HG02885 (cell line): Measurements from ENCODE around the gene PRLHR.

Experiments
- ATAC-seq: cut with Tn5 transposase; IDR thresholded peaks from one replicate; pipeline ENCODE4 v1.9.1; 2021; ENCODE audit warnings: mild to moderate bottlenecking; ENCODE audit not compliant: unreplicated experiment, poor library complexity

The PRLHR gene

DNA sequence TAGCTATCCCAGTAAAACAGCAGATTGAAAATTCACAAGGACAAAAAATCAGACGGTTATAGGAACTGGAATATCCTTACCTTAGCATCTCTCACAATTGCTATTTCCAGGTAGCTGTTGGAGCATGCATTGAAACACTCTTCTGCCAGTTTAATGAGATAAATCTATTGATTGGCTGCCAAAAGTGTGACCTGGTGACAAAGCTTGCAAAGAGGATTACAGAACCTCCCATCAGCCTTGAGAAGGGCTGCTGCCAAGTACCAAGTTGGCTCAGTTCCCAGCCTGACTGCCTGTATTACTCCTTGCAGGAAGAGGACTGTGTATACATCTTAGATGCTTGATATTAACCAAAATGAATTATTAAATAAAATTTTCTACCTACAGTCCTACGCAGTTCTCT, 5.1 kb downstream of the PRLHR start:
- ATAC-seq: no peak

DNA sequence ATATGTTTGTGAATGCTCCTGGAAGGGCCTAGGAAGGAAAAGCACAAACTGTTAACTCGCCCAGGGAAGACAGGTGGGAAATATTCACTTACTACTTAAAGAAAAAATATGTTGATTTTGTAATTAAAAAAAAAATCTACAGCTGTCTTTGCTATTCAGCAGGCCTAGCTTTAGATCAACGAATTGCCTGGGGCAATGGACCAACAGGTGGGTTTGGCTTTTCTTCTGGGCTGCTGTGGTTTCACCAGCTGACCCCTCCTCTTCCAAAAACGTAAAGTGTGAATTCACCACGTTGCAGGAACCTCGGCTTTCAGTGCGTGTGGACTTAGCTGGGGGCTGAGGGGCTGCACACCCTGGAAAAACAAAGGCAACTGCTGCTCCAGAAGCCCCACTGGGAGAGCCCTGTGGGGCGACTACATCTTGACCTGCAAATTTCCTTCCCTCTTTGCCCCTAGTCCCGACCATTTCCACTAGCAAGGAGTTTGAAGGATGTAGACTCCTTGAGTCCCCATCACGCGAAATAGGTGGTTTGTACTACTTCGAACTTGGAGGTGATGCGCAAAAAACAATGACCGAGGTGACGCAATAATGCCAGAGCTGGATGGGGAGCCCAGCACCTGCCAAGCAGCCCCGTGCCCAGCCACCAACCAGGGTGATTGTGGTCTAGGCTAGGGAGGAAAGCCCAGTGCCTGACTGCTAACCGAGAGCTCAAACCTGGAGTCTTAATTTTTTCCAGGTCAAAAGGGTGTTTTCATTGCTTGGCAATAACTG, 7.4 kb downstream of the PRLHR start:
- no peak for ATAC-seq

DNA sequence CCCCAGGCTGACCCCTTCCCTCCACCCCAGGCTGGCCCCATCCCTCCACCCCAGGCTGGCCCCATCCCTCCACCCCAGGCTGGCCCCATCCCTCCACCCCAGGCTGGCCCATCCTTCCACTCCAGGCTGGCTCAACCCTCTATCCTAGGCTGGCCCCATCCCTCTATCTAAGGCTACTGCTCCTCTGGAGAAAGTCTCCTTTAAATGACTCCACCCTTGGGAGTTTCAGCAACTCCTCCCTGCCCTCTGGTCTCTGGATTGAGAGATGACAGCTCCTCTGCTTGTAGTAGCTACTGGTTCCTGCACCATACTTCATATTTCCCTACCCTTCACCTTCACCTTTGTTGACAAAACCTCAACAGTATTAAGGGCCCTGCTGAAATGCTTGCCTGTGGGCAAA, 8.5 kb downstream of the PRLHR start:
- ATAC-seq: no peak

DNA sequence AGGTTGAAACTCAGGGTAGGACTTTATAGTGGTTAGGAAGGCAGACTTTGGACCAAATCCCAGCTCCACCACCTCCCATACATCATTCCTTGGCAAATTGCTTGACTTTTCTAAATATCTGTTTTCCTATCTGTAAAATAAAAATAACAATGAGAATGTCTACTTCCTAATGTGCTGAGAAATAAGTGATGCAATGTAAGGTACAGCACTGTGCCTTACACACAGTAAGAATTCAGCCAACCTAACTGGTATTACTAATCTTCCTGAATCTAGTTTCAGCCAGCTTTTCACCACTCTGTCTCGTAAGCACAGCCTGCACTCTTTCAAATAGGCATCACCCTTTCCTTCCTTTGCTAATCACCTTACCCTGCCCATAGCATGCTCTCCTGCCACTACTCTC, 9.7 kb downstream of the PRLHR start:
- ATAC-seq: no peak

DNA sequence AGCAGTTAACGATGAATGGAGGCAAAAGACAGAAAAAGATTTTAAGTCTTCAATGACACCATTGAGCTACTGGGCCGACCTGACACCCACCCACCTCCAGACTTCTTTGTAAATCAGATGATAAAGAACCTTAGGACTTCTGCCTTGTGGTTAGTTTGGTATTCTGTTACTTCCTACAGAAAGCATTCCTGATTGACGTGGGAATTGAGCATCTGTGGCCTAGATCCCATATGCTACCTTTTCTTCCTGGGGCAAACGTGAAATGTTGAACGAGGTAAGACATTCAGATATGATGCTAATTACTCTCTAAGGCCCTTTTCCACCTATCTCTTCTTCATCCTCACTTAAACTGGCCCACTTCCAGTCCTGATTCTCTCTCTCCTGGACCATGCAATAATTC, 10.2 kb downstream of the PRLHR start:
- no peak for ATAC-seq

DNA sequence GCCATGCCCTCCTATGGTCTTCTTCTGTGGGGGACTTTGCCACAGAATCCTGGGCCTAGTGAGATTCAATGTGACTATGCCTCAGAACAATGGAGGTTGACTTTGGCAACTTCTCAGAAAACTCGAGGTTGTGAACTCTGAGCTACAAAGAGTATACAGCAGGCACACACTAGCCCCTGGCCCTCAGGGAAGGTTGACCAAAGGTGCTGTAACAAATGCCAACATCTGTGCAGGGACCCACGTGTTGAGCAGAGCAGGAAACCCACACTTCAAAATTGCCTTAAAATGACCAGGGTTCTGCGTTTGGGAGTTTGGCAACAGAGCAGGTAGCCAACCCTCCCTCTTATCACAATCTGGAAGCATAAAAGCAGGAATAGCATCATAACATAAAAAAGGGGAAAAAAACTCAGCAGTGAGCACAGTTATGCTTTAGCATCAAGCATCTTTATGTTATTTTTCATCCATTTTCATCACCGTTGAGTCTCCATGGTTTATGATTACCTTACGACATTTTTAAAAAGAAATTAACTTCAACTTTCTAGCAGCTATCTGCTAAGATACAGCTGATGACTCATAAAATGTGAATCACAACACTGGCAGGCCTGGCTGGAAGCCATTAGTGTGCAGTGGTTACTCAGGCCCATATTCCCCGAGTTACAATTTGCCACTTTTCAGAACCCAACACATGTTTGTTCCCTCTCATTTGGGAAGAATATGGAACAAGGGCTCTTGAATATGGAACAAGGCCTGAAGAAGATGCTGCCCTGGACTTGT, 11.1 kb downstream of the PRLHR start:
- ATAC-seq: no peak

DNA sequence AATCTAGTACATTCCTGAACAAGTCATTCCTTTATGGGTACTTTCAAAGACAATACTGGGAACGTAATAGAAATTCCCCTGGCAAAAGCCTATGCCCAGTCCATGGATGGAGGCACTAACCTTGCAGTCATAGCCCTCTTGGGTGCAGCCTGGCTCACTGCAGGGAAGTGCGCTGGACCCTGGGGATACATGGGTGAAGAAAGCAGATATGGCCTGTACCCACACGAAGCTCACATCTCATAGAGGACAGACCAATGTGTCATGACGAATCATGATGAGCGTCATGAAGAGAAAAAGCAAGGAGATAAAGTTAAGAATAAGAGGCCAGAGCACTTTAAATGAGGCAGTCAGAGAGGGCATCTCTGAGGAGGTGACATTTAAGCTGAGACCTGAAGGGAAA, 11.8 kb downstream of the PRLHR start:
- ATAC-seq: no peak

DNA sequence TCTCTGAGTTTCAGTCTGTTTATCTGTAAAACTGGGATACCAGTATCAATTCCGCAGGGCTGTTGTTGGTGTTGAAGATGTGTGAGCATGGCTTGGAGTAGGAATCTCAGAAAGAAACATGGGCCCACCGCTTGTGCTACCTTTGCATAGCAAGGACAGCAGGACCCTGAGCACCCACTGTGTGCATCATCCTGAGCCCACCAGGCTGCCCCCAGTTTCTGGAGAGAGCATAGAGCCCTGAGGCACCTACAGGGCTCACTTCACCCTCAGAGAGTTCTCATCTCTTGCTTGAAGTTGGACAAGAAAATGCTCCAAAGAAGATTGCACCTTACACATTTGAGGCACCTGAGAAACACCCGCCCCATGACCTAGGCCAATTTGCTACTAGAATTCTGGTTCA, 12.9 kb downstream of the PRLHR start:
- ATAC-seq: no peak

DNA sequence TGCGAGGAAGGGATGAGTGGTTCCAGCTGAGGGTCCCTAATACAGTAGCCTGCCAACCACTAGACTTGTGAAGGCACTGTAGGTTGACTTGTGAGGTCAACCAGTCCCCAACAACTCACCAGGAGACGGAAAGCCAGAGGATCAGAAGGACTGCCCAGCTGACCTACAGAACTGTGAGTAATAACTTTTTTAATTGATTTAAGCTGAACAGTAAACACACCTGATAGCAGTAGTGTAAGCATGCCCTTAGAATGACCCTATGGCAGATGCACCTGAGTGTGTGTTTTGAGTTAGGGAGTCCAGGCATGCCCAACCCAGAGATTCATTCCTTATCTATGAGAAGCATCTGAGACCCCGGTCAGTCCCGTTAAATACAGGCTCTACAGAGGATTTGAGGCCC, 14.1 kb downstream of the PRLHR start:
- ATAC-seq: no peak

DNA sequence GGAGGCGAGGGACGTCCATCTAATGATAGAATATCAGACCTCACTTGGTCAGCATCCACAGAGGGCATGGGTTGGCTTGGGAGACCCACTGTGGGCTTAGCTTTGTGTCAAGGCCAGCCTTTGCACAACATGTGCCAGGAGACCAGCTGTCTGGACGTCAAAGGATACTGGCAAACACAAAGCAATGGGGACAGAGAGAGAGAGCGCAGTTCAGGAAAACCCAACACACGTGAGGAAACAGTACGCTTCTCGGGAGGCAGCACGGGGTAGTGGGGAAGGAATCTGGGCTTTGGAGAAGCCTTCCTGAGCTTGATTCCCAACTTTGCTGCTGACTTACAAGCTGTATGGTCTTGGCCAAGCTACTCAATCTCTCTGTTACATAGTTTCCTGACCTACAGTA, 14.7 kb downstream of the PRLHR start:
- ATAC-seq: no peak

DNA sequence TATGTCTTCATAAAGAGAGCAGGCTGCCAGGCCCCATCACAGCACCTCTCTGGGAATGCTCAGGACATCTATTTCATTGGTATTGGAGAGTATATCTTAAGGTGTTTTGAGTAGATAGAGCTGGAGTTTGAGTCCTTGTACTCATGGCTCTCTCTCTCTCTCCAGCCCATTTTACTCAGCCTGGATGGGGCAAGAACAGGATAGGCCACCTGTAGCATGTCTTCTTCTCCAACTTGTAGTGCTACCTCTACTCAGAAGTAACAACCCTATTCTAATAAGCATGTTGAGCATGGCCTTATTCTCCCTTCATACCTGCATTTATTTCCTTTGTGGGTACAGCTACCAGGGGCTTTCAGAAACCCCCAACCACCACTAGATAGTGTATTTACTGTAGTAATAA, 21.9 kb downstream of the PRLHR start:
- no peak for ATAC-seq

DNA sequence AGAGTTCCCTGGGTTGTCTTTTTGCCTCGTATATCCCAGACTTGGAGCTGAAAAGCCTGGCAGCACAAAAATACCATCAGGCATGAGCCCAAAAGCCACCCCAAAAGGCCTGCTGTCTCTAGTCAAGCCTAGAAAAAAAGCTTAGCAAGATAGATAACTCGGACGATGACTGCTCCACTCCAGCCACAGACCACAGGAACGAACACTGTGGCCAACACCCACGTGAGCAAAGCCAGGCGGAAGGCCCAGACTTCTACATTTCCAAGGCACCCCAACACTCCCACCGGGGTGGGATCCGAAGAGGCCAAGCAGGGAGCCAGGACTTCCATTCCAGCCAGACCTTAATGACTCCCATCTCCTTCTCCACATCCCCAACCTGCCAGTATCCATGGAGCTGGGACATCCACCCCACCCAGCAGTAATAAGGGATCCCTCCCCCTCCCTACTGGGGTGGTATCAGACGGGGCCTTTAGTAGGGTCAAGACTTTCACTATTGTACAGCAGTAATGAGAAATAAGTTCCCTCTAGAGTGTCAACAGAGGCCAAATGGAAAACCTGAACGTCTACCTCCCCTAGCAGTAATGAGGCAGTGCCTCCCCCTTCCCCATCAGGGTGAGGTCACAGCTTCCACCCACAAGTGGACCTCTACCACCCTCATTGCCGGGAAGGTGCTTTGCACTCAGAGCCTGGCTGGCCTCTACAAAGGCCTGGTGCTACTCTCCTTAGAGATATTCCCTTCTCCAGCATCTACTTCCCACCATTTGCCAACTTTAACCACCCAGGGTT, 23.0 kb downstream of the PRLHR start:
- no peak for ATAC-seq

DNA sequence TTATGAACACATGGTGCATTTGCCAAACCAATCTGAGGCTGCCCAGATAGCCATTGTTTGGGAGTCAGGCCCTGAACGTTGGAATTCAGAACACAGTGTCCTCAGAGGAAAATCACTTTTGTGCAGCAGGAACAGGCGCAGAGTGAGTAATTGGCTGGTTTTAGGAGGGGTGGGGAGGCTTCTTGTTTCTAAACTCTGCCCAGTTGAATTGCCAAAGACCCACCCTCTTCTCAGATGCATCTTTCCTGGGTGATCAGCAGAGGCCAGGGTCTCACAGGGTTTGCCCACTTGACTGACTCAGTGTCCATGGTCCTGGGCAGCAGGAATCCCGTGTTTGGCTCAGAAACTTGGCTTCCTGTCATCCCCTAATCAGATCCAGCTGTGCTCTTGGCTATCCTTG, 24.3 kb downstream of the PRLHR start:
- no peak for ATAC-seq

DNA sequence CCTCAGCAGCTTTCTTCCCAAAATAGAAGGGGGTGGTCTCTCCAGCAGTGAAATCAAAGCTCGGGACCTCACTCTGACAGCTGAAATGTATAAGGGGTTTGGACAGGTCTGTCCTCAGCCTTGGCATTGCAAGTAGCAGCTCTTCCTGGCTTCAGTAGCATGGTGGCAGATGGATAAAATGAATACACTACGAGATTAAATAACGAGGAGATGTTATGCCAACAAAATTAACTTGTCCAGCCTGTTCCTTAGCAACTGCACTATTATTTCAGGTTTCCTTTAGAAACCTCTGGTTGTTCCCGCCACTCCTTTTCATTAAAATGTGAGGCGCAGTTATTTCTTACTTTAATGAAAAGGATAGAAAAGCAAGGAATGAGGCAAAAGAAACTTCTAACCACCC, 24.9 kb downstream of the PRLHR start:
- ATAC-seq: no peak

DNA sequence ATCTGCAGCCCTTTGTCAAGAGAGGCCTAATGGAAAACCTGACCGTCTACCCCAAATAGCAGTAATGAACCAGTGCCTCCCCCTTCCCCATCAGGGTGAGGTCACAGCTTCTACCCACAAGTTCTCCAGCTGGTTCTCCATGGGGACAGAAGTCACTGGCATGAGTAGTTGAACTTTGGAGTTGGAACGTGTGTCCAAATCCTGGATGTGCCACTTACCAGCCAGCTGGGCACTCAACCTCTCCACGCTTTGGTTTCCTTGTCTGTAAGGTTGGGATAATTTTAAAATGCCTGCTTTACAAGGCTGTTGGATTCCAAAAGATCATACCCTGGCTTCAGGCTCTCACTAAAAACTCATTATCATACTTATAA, 25.6 kb downstream of the PRLHR start:
- no peak for ATAC-seq

DNA sequence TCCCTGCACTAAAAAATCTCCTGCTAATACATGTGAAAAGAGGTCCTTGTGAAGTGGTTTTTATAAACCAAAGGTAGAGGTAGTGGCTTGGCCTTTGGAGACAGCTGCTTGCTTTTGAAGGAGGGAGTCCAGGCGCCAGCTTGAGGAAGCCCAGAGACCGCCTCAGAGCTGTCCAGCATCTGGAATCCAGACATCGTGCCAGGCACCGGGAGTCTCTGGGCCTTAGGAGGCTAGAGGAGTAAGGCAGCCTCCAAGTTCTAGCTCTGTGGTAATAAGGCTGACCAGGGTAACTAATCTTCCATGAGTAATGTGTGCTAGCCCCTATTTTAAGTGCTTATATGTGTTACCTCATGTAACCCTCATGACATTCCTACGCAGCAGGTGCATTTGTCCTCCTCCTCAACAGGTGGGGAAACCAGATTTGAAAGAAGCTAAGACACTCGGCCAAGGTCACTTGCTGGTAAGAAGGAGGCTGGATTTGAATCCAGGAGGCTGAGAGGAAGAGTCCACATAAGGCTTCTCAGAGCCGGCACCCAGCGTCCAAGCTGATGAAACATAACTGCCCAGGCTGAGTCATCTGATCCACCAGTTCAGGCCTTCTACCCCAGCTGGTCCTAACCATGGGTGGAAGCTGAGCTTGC, 26.1 kb downstream of the PRLHR start:
- ATAC-seq: no peak

DNA sequence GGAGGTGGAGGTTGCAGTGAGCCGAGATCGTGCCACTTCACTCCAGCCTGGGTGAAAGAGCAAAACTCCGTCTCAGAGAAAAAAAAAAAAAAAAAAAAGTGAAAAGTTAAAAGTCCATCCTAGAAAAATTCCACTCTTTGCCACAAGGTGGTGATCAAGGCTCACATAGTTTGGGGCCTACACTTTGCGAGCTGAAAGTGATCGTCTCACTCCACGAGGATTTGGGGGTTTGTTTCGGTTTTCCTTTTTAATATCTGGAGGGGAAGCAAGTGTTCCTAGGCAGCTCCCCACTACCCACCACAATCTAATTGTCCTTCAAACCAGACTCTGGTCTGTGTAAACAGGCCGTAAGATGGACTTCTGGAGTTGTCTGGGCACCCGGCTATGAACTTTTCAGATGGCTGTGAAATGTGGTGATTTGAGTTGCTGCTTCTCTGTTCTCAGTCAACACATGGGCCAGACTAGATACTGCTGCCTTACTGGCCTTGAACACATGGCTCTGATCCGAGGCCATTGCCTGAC, 27.1 kb downstream of the PRLHR start:
- peak; percentile 53 for ATAC-seq

DNA sequence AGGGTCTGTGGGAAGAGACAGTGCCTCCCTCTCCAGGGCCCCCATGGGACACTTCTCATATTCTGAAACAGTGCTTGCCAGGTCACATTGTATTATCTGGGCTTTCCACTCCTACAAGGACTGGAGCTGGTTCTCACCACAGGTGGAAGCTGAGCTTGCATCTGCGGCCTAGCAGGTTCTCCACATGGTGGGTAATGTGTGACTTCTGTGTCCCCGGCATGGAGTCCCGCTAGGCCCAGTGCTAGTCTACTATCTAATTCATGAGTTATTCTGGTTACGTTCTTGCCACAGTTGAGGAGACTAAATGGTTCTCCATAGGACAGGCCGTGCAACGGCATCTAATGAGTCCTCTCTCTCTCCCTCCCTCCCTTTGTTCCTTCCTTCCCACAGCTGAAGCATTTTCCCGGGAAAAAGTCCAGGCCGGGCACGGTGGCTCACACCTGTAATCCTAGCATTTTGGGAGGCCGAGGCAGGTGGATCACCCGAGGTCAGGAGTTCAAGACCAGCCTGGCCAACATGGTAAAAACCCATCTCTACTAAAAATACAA, 27.7 kb downstream of the PRLHR start:
- ATAC-seq: no peak

DNA sequence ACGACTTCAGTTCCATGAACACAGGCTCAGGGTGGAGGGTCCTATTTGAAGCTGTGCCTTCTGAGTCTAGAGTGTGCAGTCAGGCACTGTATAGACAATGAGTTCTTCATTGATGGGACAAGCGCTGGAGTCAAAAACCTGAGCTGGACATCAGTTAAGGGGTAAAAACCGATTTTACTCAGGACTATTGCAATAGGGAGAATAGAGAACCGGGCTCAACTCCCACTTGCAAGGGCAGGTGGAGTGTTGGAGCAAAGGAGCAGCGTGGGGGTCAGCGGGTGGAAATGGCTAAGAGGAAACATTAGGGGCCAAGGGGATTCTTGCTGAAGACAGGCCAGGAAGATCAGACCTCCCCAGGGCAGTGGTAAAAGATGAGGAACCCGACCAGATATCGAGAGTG, 28.5 kb downstream of the PRLHR start:
- no peak for ATAC-seq
